ENCODE data around the gene CAPN15.

Gene CAPN15

GRCh38 chr16:561413-561794 is 33.9 kb downstream of the CAPN15 start:
- no peaks in the 10 kb centered on the region for H3K36me3 ChIP-seq (ENCODE audit: insufficient read depth, low read length)
- no peaks in the 10 kb centered on the region for H4K20me1 ChIP-seq (ENCODE audit: insufficient read depth, low read length, poor library complexity, severe bottlenecking)
- H3K4me2 ChIP-seq (ENCODE audit: low read depth, low read length, poor library complexity, severe bottlenecking), result no peak overlapping the region
- no peaks in the 10 kb centered on the region for H3K27me3 ChIP-seq (ENCODE audit: insufficient read depth, low read length, poor library complexity, severe bottlenecking)
- peaks cover 2% of the 10 kb centered on the region for H3K4me1 ChIP-seq (ENCODE audit: insufficient read depth, low read length, poor library complexity, severe bottlenecking)
- H3K9me2 ChIP-seq (replicated peaks; ENCODE audit: low read depth, low read length), result no peaks in the 10 kb centered on the region
- no peaks in the 10 kb centered on the region for H3K79me2 ChIP-seq (ENCODE audit: insufficient read depth, low read length)
- H3F3A ChIP-seq (ENCODE audit: low read depth), result no peaks in the 10 kb centered on the region
- no peak for TF ChIP-seq EZH2phosphoT487 (IDR thresholded peaks at IDR 0.05; ENCODE audit: borderline replicate concordance)
- no peak for TF ChIP-seq CTCF (conservative IDR thresholded peaks at IDR 0.05; ENCODE audit: low read length)
- H2AFZ ChIP-seq (ENCODE audit: low read length), result no peak overlapping the region
- H3K9ac ChIP-seq (ENCODE audit: low read depth, low read length, poor library complexity, severe bottlenecking), result no peak overlapping the region
- no peak overlapping the region for H3K4me3 ChIP-seq (ENCODE audit: low read length, poor library complexity, severe bottlenecking)
- H3K9me3 ChIP-seq (ENCODE audit: insufficient read depth, low read depth, low read length), result no peaks in the 10 kb centered on the region

GRCh38 chr16:561957-562938 is 34.7 kb downstream of the CAPN15 start:
- Histone ChIP-seq H3K9ac (ENCODE audit: low read depth, low read length, poor library complexity, severe bottlenecking) (no peak overlapping the region), H3K9me2 (replicated peaks; ENCODE audit: low read depth, low read length) (no peaks in the 10 kb centered on the region), H3K27me3 (ENCODE audit: insufficient read depth, low read length, poor library complexity, severe bottlenecking) (no peaks in the 10 kb centered on the region), H2AFZ (ENCODE audit: low read length) (no peak overlapping the region), H3K4me3 (ENCODE audit: low read length, poor library complexity, severe bottlenecking) (no peak overlapping the region), H3K36me3 (ENCODE audit: insufficient read depth, low read length) (no peaks in the 10 kb centered on the region), H3K9me3 (ENCODE audit: insufficient read depth, low read depth, low read length) (no peaks in the 10 kb centered on the region), H3K4me2 (ENCODE audit: low read depth, low read length, poor library complexity, severe bottlenecking) (no peak overlapping the region), H4K20me1 (ENCODE audit: insufficient read depth, low read length, poor library complexity, severe bottlenecking) (no peaks in the 10 kb centered on the region), H3K79me2 (ENCODE audit: insufficient read depth, low read length) (no peaks in the 10 kb centered on the region), H3F3A (ENCODE audit: low read depth) (no peaks in the 10 kb centered on the region), H3K4me1 (ENCODE audit: insufficient read depth, low read length, poor library complexity, severe bottlenecking) (peaks cover 4% of the 10 kb centered on the region)
- TF ChIP-seq EZH2phosphoT487 (IDR thresholded peaks at IDR 0.05; ENCODE audit: borderline replicate concordance) (no peak), CTCF (conservative IDR thresholded peaks at IDR 0.05; ENCODE audit: low read length) (no peak)

- H3F3A ChIP-seq (ENCODE audit: low read depth), result no peaks in the 10 kb centered on the region
- H3K4me3 ChIP-seq (ENCODE audit: low read length, poor library complexity, severe bottlenecking), result no peak overlapping the region
- no peaks in the 10 kb centered on the region for H3K9me2 ChIP-seq (replicated peaks; ENCODE audit: low read depth, low read length)
- no peak for TF ChIP-seq EZH2phosphoT487 (IDR thresholded peaks at IDR 0.05; ENCODE audit: borderline replicate concordance)
- TF ChIP-seq CTCF (conservative IDR thresholded peaks at IDR 0.05; ENCODE audit: low read length), result no peak
- no peak overlapping the region for H3K9ac ChIP-seq (ENCODE audit: low read depth, low read length, poor library complexity, severe bottlenecking)
- no peaks in the 10 kb centered on the region for H4K20me1 ChIP-seq (ENCODE audit: insufficient read depth, low read length, poor library complexity, severe bottlenecking)
- H3K79me2 ChIP-seq (ENCODE audit: insufficient read depth, low read length), result no peaks in the 10 kb centered on the region
- H3K9me3 ChIP-seq (ENCODE audit: insufficient read depth, low read depth, low read length), result no peaks in the 10 kb centered on the region
- no peak overlapping the region for H3K4me2 ChIP-seq (ENCODE audit: low read depth, low read length, poor library complexity, severe bottlenecking)
- no peaks in the 10 kb centered on the region for H3K27me3 ChIP-seq (ENCODE audit: insufficient read depth, low read length, poor library complexity, severe bottlenecking)
- no peak overlapping the region for H2AFZ ChIP-seq (ENCODE audit: low read length)
- no peaks in the 10 kb centered on the region for H3K36me3 ChIP-seq (ENCODE audit: insufficient read depth, low read length)
- peaks cover 4% of the 10 kb centered on the region for H3K4me1 ChIP-seq (ENCODE audit: insufficient read depth, low read length, poor library complexity, severe bottlenecking)
Observed at GRCh38 chr16:563072-563644, 35.6 kb downstream of the CAPN15 start.

Measured in Loucy (cell line).